Calu3 (cell line): Measurements from ENCODE around the gene ZSCAN10. TPM values are rescaled to one million over a fixed set of nuclear protein-coding genes. Genes with fewer than 3 reads are reported as not detected.
"Not testable (repeated sequence)": the region's sequence is repeated elsewhere in the genome, so short reads cannot be mapped to it uniquely, and the experiment has no call there.

Experiments
- BruUV-seq: library from RNA; stranded (reverse); fragments of 400-500 nt; replicated peaks from 2 replicates; lab custom pipeline; 2021; lab: Mats Ljungman, UMichigan
- CTCF ChIA-PET: fragments of 300-600 bp; sonication (Branson Sonifier 250); formaldehyde crosslinking; loops from one replicate; lab custom pipeline; 2022; ENCODE audit warnings: antibody characterized with exemption; lab: Charles Lee
- DNase-seq: peaks from one replicate; pipeline ENCODE4 v3.0.0; 2022
- H3K27ac Mint-ChIP-seq: one replicate; pipeline ENCODE4 v1.8.0; 2022; ENCODE audit warnings: mixed read lengths; ENCODE audit not compliant: unreplicated experiment
- H3K27me3 Mint-ChIP-seq: one replicate; pipeline ENCODE4 v1.8.0; 2022; ENCODE audit warnings: mixed read lengths; ENCODE audit not compliant: unreplicated experiment
- H3K36me3 Mint-ChIP-seq: one replicate; pipeline ENCODE4 v1.8.0; 2022; ENCODE audit warnings: mild to moderate bottlenecking, moderate library complexity, mixed read lengths; ENCODE audit not compliant: insufficient read depth, unreplicated experiment
- H3K4me1 Mint-ChIP-seq: one replicate; pipeline ENCODE4 v1.8.0; 2022; ENCODE audit warnings: mild to moderate bottlenecking, low read depth, mixed read lengths; ENCODE audit not compliant: unreplicated experiment
- H3K4me3 Mint-ChIP-seq: one replicate; pipeline ENCODE4 v1.8.0; 2022; ENCODE audit warnings: mild to moderate bottlenecking, low read depth, moderate library complexity, mixed read lengths; ENCODE audit not compliant: unreplicated experiment
- H3K9me3 Mint-ChIP-seq: one replicate; pipeline ENCODE4 v1.8.0; 2022; ENCODE audit warnings: low read depth, mixed read lengths; ENCODE audit not compliant: unreplicated experiment
- CTCF ChIP-seq: fragments of 200-600 bp; IDR thresholded peaks from one replicate; pipeline ENCODE4 v1.8.0; 2022; ENCODE audit warnings: antibody characterized with exemption; ENCODE audit not compliant: unreplicated experiment
- intact Hi-C: fragments of 100-400 bp; cut with micrococcal nuclease; formaldehyde crosslinking; loops from one replicate; pipeline ENCODE4 v1.10.0; 2022; ENCODE audit not compliant: unreplicated experiment
- total RNA-seq: library from RNA; stranded (reverse); gene quantifications from 2 replicates; pipeline ENCODE4 v1.2.3, GENCODE V29; 2022

The ZSCAN10 gene
- total RNA-seq, 1 experiment from 2014 or later = not detected

- H3K27me3 Mint-ChIP-seq = peaks cover 26% of the 10 kb centered on the region
- H3K9me3 Mint-ChIP-seq = no peaks in the 10 kb centered on the region
- no TSS peak for BruUV-seq
- no peak for TF ChIP-seq CTCF
- H3K36me3 Mint-ChIP-seq = peaks cover 16% of the 10 kb centered on the region
- no peak overlapping the region for H3K27ac Mint-ChIP-seq
- no peak for DNase-seq
- CTCF ChIA-PET = no interaction called here
- no peaks in the 10 kb centered on the region for H3K4me1 Mint-ChIP-seq
- intact Hi-C loops = no loop called here
- H3K4me3 Mint-ChIP-seq = no peak overlapping the region
These were observed 42.8 kb upstream of the ZSCAN10 start for GRCh38 chr16:3141781-3142311.

- Mint-ChIP-seq H3K4me3 (no peak overlapping the region), H3K4me1 (peaks cover 4% of the 10 kb centered on the region), H3K9me3 (no peaks in the 10 kb centered on the region), H3K27me3 (peaks cover 26% of the 10 kb centered on the region), H3K27ac (no peak overlapping the region), H3K36me3 (peaks cover 18% of the 10 kb centered on the region)
- no TSS peak for BruUV-seq
- intact Hi-C loops = no loop called here
- no peak for TF ChIP-seq CTCF
- DNase-seq = no peak
- CTCF ChIA-PET = interaction anchor here (2.2 kb wide), 1 partner anchor 9 kb away, joined by 5 read pairs; no protein-coding TSS in a partner anchor
These were observed 41.7 kb upstream of the ZSCAN10 start for GRCh38 chr16:3140603-3141427.

- BruUV-seq, H3K27ac Mint-ChIP-seq, H3K4me3 Mint-ChIP-seq, H3K9me3 Mint-ChIP-seq, DNase-seq, H3K4me1 Mint-ChIP-seq, intact Hi-C loops: not testable (repeated sequence)
- CTCF ChIA-PET = interaction anchor here (2.2 kb wide), 1 partner anchor 10 kb away, joined by 5 read pairs; no protein-coding TSS in a partner anchor
- peaks cover 14% of the 10 kb centered on the region for H3K27me3 Mint-ChIP-seq
- H3K36me3 Mint-ChIP-seq = peaks cover 30% of the 10 kb centered on the region
These were observed 40.5 kb upstream of the ZSCAN10 start for GRCh38 chr16:3139561-3139960.

GRCh38 chr16:3138823-3139426 lies 39.8 kb upstream of the ZSCAN10 start:
- H3K36me3 Mint-ChIP-seq = peaks cover 37% of the 10 kb centered on the region
- no peak overlapping the region for H3K4me3 Mint-ChIP-seq
- peaks cover 8% of the 10 kb centered on the region for H3K4me1 Mint-ChIP-seq
- no peaks in the 10 kb centered on the region for H3K9me3 Mint-ChIP-seq
- intact Hi-C loops = no loop called here
- H3K27ac Mint-ChIP-seq = no peak overlapping the region
- TF ChIP-seq CTCF = no peak
- peaks cover 7% of the 10 kb centered on the region for H3K27me3 Mint-ChIP-seq
- DNase-seq = no peak
- CTCF ChIA-PET = interaction anchor here (2.2 kb wide), 1 partner anchor 11 kb away, joined by 5 read pairs; no protein-coding TSS in a partner anchor
- no TSS peak for BruUV-seq
